ENCODE data around the gene CCDC88A.

DNA sequence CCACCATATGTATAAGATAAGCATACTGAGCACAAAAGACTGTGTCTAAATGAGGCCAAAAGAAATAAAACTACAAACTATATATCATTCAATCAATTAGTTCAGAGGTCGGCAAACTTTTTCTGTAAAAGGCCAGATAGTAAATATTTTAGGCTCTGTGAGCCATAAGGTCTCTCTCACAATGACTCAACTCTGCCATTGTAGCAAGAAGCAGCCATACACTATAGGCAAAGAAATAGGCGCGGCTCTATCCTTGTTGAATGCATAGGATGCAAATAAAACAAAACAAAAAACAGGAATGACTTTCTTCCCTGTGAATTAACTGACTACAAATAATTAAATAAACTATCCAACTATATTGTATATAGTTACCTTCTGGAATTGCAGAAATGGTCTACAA is 8.6 kb upstream of the CCDC88A start:
- TF ChIP-seq, protein P1, sequence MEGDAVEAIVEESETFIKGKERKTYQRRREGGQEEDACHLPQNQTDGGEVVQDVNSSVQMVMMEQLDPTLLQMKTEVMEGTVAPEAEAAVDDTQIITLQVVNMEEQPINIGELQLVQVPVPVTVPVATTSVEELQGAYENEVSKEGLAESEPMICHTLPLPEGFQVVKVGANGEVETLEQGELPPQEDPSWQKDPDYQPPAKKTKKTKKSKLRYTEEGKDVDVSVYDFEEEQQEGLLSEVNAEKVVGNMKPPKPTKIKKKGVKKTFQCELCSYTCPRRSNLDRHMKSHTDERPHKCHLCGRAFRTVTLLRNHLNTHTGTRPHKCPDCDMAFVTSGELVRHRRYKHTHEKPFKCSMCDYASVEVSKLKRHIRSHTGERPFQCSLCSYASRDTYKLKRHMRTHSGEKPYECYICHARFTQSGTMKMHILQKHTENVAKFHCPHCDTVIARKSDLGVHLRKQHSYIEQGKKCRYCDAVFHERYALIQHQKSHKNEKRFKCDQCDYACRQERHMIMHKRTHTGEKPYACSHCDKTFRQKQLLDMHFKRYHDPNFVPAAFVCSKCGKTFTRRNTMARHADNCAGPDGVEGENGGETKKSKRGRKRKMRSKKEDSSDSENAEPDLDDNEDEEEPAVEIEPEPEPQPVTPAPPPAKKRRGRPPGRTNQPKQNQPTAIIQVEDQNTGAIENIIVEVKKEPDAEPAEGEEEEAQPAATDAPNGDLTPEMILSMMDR (conservative IDR thresholded peaks at IDR 0.05; ENCODE audit: low read depth, low read length): no peak
- TF ChIP-seq EZH2 (IDR thresholded peaks at IDR 0.05; ENCODE audit: borderline replicate concordance, low read depth, low read length, poor library complexity, severe bottlenecking): no peak

All from A673 (cell line).